GM23338 (cell line): ENCODE data around the gene HSPA2. TPM values are rescaled to one million over a fixed set of nuclear protein-coding genes. Genes with fewer than 3 reads are reported as not detected.

Experiments
- ATAC-seq: fragments of 200-7000 bp; cut with Tn5 transposase; 3 replicates; pipeline ENCODE4 v1.9.1; 2020
- DNase-seq: peaks from one replicate; pipeline ENCODE4 v3.0.0-alpha.2; 2015; ENCODE audit warnings: low spot score
- H2AFZ ChIP-seq: fragments of 200-600 bp; sonication (generic); 2 replicates; pipeline ENCODE4 v1.8.0; 2016; ENCODE audit warnings: antibody characterized with exemption, mild to moderate bottlenecking, moderate library complexity
- H3F3A ChIP-seq: fragments of 200-600 bp; sonication (generic); replicated peaks from 2 replicates; pipeline ENCODE4 v1.8.0; 2017; ENCODE audit warnings: antibody characterized with exemption, mixed run types, low read depth
- H3K27ac ChIP-seq: fragments of 200-600 bp; sonication (generic); 2 replicates; pipeline ENCODE4 v1.6.1; 2016; ENCODE audit warnings: low read depth
- H3K27me3 ChIP-seq: fragments of 200-600 bp; sonication (generic); 2 replicates; pipeline ENCODE4 v1.8.0; 2016; ENCODE audit warnings: mild to moderate bottlenecking, mixed run types, moderate library complexity; ENCODE audit not compliant: insufficient read depth
- H3K36me3 ChIP-seq: fragments of 200-600 bp; sonication (generic); 2 replicates; pipeline ENCODE4 v1.8.0; 2016; ENCODE audit warnings: mild to moderate bottlenecking; ENCODE audit not compliant: insufficient read depth
- H3K4me1 ChIP-seq: fragments of 200-600 bp; sonication (generic); 2 replicates; pipeline ENCODE4 v1.8.0; 2016; ENCODE audit warnings: mild to moderate bottlenecking, moderate library complexity; ENCODE audit not compliant: insufficient read depth
- H3K4me2 ChIP-seq: fragments of 200-600 bp; sonication (generic); 2 replicates; pipeline ENCODE4 v1.7.1; 2017; ENCODE audit warnings: mixed run types
- H3K4me3 ChIP-seq: fragments of 200-600 bp; sonication (generic); 2 replicates; pipeline ENCODE4 v1.6.1; 2016; ENCODE audit warnings: mixed run types
- H3K79me2 ChIP-seq: fragments of 200-600 bp; sonication (generic); replicated peaks from 2 replicates; pipeline ENCODE4 v1.8.0; 2017; ENCODE audit warnings: mild to moderate bottlenecking; ENCODE audit not compliant: insufficient read depth
- H3K9me2 ChIP-seq: fragments of 200-600 bp; sonication (generic); 2 replicates; pipeline ENCODE4 v1.8.0; 2017; ENCODE audit not compliant: insufficient read depth
- H4K20me1 ChIP-seq: fragments of 200-600 bp; sonication (generic); replicated peaks from 2 replicates; pipeline ENCODE4 v1.8.0; 2017; ENCODE audit warnings: mild to moderate bottlenecking; ENCODE audit not compliant: insufficient read depth
- H3K27ac Mint-ChIP-seq: 2 replicates; pipeline ENCODE4 v1.8.0; 2020; ENCODE audit warnings: inconsistent platforms, mild to moderate bottlenecking, moderate library complexity, mixed read lengths
- H3K27me3 Mint-ChIP-seq: 3 replicates; pipeline ENCODE4 v1.8.0; 2022; ENCODE audit warnings: low read depth, mild to moderate bottlenecking, moderate library complexity, mixed read lengths, inconsistent platforms; ENCODE audit not compliant: insufficient read depth, poor library complexity
- H3K36me3 Mint-ChIP-seq: 3 replicates; pipeline ENCODE4 v1.8.0; 2021; ENCODE audit warnings: low read depth, mild to moderate bottlenecking, inconsistent platforms, moderate library complexity, mixed read lengths
- H3K4me1 Mint-ChIP-seq: 3 replicates; pipeline ENCODE4 v1.8.0; 2020; ENCODE audit warnings: mild to moderate bottlenecking, inconsistent platforms, mixed read lengths
- H3K4me3 Mint-ChIP-seq: 3 replicates; pipeline ENCODE4 v1.8.0; 2021; ENCODE audit warnings: moderate library complexity, mild to moderate bottlenecking, inconsistent platforms, mixed read lengths
- H3K9me3 Mint-ChIP-seq: 3 replicates; pipeline ENCODE4 v1.8.0; 2020; ENCODE audit warnings: moderate library complexity, mild to moderate bottlenecking, inconsistent platforms, mixed read lengths
- POLR2AphosphoS5 ChIP-seq: IDR thresholded peaks from 2 replicates; pipeline ENCODE4 v1.6.1; 2016; ENCODE audit warnings: antibody characterized with exemption, low read depth
- STAT1 ChIP-seq: IDR thresholded peaks from one replicate; pipeline ENCODE4 v1.6.1; 2016; ENCODE audit warnings: antibody characterized with exemption; ENCODE audit not compliant: unreplicated experiment
- ZNF114 ChIP-seq: fragments of 250-450 bp; sonication (Bioruptor Pico); IDR thresholded peaks from 2 replicates; pipeline ENCODE4 v1.5.0; 2020; ENCODE audit warnings: mild to moderate bottlenecking, moderate library complexity
- polyA plus RNA-seq: library from polyadenylated mRNA; unstranded; fragments of >200 nt; fragmentation: Nextera tagmentation; extraction: Ambion mirVana; gene quantifications from 2 replicates; pipeline ENCODE4 v1.2.1, GENCODE V29; 2016
- total RNA-seq: library from RNA; depleted of rRNA; stranded (reverse); fragments of >200 nt; shearing (Covaris generic); gene quantifications from 2 replicates; pipeline ENCODE4 v1.2.3, GENCODE V29; 2014
- TF ChIP-seq, protein P1 (sequence below): fragments of 250-450 bp; sonication (Bioruptor Pico); IDR thresholded peaks from 2 replicates; pipeline ENCODE4 v1.5.0; 2020; ENCODE audit warnings: mild to moderate bottlenecking, moderate library complexity

Gene HSPA2
- total and polyA plus RNA-seq, 2 experiments from 2014 or later, result 88.5 to 130 TPM

DNA sequence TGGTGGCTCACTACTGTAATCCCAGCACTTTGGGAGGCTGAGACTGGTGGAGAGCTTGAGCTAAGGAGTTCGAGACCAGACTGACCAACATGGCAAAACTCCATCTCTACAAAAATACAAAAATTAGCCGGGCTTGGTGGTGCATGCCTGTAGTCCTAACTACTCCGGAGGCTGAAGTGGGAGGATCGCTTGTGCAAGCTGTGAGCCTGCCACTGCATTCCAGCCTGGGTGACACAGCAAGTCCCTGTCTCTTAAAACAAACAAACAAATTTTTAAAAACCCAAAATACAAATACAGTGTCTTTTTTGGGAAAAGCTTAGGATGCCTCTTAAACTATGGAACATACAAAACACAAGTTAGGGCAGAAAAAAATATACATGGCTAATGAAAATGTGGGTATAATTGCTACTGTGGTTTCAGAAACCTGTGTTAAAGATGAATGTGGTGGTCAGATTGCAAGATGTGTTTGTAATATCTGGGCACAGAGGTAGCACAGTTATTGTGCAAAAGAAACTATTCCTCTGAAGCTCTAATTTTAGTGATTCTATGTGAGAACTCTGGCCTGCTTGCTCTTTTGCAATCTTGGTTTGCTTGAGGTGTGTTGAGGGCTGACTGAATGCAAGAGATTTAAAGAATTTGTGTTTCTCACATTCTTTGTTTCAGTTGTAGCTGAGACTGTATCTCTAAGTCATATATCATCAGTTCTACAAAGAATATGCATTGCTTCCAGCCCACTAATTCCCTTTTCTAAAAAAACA is 3.9 kb upstream of the HSPA2 start:
- H3K4me2 ChIP-seq, result no peak overlapping the region
- TF ChIP-seq STAT1 (no peak), ZNF114 (no peak), POLR2AphosphoS5 (no peak)
- TF ChIP-seq, protein P1, sequence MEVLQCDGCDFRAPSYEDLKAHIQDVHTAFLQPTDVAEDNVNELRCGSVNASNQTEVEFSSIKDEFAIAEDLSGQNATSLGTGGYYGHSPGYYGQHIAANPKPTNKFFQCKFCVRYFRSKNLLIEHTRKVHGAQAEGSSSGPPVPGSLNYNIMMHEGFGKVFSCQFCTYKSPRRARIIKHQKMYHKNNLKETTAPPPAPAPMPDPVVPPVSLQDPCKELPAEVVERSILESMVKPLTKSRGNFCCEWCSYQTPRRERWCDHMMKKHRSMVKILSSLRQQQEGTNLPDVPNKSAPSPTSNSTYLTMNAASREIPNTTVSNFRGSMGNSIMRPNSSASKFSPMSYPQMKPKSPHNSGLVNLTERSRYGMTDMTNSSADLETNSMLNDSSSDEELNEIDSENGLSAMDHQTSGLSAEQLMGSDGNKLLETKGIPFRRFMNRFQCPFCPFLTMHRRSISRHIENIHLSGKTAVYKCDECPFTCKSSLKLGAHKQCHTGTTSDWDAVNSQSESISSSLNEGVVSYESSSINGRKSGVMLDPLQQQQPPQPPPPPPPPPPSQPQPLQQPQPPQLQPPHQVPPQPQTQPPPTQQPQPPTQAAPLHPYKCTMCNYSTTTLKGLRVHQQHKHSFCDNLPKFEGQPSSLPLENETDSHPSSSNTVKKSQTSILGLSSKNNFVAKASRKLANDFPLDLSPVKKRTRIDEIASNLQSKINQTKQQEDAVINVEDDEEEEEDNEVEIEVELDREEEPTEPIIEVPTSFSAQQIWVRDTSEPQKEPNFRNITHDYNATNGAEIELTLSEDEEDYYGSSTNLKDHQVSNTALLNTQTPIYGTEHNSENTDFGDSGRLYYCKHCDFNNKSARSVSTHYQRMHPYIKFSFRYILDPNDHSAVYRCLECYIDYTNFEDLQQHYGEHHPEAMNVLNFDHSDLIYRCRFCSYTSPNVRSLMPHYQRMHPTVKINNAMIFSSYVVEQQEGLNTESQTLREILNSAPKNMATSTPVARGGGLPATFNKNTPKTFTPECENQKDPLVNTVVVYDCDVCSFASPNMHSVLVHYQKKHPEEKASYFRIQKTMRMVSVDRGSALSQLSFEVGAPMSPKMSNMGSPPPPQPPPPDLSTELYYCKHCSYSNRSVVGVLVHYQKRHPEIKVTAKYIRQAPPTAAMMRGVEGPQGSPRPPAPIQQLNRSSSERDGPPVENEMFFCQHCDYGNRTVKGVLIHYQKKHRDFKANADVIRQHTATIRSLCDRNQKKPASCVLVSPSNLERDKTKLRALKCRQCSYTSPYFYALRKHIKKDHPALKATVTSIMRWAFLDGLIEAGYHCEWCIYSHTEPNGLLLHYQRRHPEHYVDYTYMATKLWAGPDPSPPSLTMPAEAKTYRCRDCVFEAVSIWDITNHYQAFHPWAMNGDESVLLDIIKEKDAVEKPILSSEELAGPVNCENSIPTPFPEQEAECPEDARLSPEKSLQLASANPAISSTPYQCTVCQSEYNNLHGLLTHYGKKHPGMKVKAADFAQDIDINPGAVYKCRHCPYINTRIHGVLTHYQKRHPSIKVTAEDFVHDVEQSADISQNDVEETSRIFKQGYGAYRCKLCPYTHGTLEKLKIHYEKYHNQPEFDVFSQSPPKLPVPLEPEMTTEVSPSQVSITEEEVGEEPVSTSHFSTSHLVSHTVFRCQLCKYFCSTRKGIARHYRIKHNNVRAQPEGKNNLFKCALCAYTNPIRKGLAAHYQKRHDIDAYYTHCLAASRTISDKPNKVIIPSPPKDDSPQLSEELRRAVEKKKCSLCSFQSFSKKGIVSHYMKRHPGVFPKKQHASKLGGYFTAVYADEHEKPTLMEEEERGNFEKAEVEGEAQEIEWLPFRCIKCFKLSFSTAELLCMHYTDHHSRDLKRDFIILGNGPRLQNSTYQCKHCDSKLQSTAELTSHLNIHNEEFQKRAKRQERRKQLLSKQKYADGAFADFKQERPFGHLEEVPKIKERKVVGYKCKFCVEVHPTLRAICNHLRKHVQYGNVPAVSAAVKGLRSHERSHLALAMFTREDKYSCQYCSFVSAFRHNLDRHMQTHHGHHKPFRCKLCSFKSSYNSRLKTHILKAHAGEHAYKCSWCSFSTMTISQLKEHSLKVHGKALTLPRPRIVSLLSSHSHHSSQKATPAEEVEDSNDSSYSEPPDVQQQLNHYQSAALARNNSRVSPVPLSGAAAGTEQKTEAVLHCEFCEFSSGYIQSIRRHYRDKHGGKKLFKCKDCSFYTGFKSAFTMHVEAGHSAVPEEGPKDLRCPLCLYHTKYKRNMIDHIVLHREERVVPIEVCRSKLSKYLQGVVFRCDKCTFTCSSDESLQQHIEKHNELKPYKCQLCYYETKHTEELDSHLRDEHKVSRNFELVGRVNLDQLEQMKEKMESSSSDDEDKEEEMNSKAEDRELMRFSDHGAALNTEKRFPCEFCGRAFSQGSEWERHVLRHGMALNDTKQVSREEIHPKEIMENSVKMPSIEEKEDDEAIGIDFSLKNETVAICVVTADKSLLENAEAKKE (CRISPR knock-in tag), result no peak
- Mint-ChIP-seq H3K4me3 (no peak overlapping the region), H3K4me1 (peaks cover 18% of the 10 kb centered on the region), H3K36me3 (peaks cover 18% of the 10 kb centered on the region), H3K9me3 (peaks cover 16% of the 10 kb centered on the region), H3K27me3 (peaks cover 20% of the 10 kb centered on the region), H3K27ac (no peak overlapping the region)
- no peak overlapping the region for H3K4me3 ChIP-seq
- ATAC-seq, result no peak
- peak; percentile 20 for DNase-seq
- no peaks in the 10 kb centered on the region for H3K36me3 ChIP-seq
- H4K20me1 ChIP-seq, result no peaks in the 10 kb centered on the region
- no peak overlapping the region for H3K27ac ChIP-seq
- no peaks in the 10 kb centered on the region for H3K9me2 ChIP-seq
- no peaks in the 10 kb centered on the region; the same call in 1 of the 2 replicates for H3K79me2 ChIP-seq
- peaks cover 10% of the 10 kb centered on the region for H3K27me3 ChIP-seq
- no peaks in the 10 kb centered on the region for H3F3A ChIP-seq
- peaks cover 3% of the 10 kb centered on the region; the same call in 1 of the 2 replicates for H3K4me1 ChIP-seq
- no peak overlapping the region for H2AFZ ChIP-seq
